GM18499 (cell line): ENCODE results near the gene TCF20.

ENCODE experiments used
- ATAC-seq: cut with Tn5 transposase; IDR thresholded peaks from one replicate; pipeline ENCODE4 v1.9.1; 2021; ENCODE audit warnings: moderate number of reproducible peaks; ENCODE audit not compliant: insufficient read depth, unreplicated experiment

The TCF20 gene

GRCh38 chr22:42270510-42271190, at the start of gene TCF20:
Gene TCF20, minus strand, starts transcription at chr22:42270653. Its CDS starts 55,348 bp downstream, at chr22:42215305.
- no peak for ATAC-seq

GRCh38 chr22:42319386-42319785, 48.9 kb upstream of the TCF20 start:
- ATAC-seq: no peak

- no peak for ATAC-seq
These were observed 48.5 kb upstream of the TCF20 start for GRCh38 chr22:42318967-42319366.

GRCh38 chr22:42317691-42318547, 47.5 kb upstream of the TCF20 start:
- ATAC-seq: no peak

- ATAC-seq: no peak
These were observed 46.6 kb upstream of the TCF20 start for GRCh38 chr22:42317008-42317407.

GRCh38 chr22:42315392-42315756, 44.9 kb upstream of the TCF20 start:
- no peak for ATAC-seq

GRCh38 chr22:42314709-42315391, 44.4 kb upstream of the TCF20 start:
- no peak for ATAC-seq

GRCh38 chr22:42313804-42314581, 43.5 kb upstream of the TCF20 start:
- ATAC-seq: no peak

- no peak for ATAC-seq
These were observed 42.8 kb upstream of the TCF20 start for GRCh38 chr22:42313204-42313603.

GRCh38 chr22:42310291-42311015, 40.0 kb upstream of the TCF20 start:
- ATAC-seq: no peak

GRCh38 chr22:42309865-42310264, 39.4 kb upstream of the TCF20 start:
- no peak for ATAC-seq

GRCh38 chr22:42308892-42309468, 38.5 kb upstream of the TCF20 start:
- no peak for ATAC-seq

- ATAC-seq: no peak
These were observed 37.5 kb upstream of the TCF20 start for GRCh38 chr22:42307806-42308563.

- no peak for ATAC-seq
These were observed 35.6 kb upstream of the TCF20 start for GRCh38 chr22:42306010-42306409.

- ATAC-seq: no peak
These were observed 33.9 kb upstream of the TCF20 start for GRCh38 chr22:42304324-42304790.

GRCh38 chr22:42303396-42304323, 33.2 kb upstream of the TCF20 start:
- no peak for ATAC-seq

GRCh38 chr22:42301742-42302102, 31.3 kb upstream of the TCF20 start:
- no peak for ATAC-seq
